ENCODE measurements around the gene DNER. TPM values are rescaled to one million over a fixed set of nuclear protein-coding genes. Genes with fewer than 3 reads are reported as not detected.

DNER gene
- polyA plus RNA-seq, 1 of the 3 experiments (the other 2 are of a cell fraction) = 1.4 TPM

DNA sequence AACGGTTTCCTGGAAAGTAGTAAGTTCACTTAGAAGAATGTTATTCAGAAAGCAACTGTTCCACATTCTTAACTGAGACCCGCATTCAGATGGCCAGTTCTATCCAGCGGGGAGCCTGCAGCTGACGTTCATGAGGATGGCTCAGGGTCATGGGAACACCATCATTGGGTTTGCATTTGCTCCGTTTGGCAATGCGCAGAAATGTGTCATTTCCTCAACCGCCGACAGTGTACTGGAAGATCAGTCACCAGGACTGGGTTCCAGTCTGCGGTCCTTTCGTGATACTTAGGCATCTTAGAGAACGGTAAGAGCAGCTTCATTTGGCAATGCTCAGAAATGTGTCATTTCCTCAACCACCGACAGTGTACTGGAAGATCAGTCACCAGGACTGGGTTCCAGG lies 104.0 kb downstream of the DNER start:
- no peaks in the 10 kb centered on the region for H3K9me3 ChIP-seq
- H3K4me3 ChIP-seq (ENCODE audit: low read depth in 2 of 2, low read length in 1 of 2) = no peak overlapping the region
- H4K20me1 ChIP-seq (ENCODE audit: insufficient read depth) = no peaks in the 10 kb centered on the region
- no peaks in the 10 kb centered on the region for H3K9me2 ChIP-seq
- TF ChIP-seq, protein P1, sequence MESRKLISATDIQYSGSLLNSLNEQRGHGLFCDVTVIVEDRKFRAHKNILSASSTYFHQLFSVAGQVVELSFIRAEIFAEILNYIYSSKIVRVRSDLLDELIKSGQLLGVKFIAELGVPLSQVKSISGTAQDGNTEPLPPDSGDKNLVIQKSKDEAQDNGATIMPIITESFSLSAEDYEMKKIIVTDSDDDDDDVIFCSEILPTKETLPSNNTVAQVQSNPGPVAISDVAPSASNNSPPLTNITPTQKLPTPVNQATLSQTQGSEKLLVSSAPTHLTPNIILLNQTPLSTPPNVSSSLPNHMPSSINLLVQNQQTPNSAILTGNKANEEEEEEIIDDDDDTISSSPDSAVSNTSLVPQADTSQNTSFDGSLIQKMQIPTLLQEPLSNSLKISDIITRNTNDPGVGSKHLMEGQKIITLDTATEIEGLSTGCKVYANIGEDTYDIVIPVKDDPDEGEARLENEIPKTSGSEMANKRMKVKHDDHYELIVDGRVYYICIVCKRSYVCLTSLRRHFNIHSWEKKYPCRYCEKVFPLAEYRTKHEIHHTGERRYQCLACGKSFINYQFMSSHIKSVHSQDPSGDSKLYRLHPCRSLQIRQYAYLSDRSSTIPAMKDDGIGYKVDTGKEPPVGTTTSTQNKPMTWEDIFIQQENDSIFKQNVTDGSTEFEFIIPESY (IDR thresholded peaks at IDR 0.05; ENCODE audit: borderline replicate concordance, low read depth) = no peak
- TF ChIP-seq FOXM1 (IDR thresholded peaks at IDR 0.05; ENCODE audit: low read depth) = no peak
- TF ChIP-seq FOXJ3 (CRISPR knock-in tag; IDR thresholded peaks at IDR 0.05) = no peak
- TF ChIP-seq GABPA (IDR thresholded peaks at IDR 0.05; ENCODE audit: low read depth) = no peak
- TF ChIP-seq MEF2A (IDR thresholded peaks at IDR 0.05; ENCODE audit: borderline replicate concordance, low read depth) = no peak
- TF ChIP-seq SIN3A (IDR thresholded peaks at IDR 0.05; ENCODE audit: borderline replicate concordance, low read depth, low read length) = no peak
- TF ChIP-seq CTCF (IDR thresholded peaks at IDR 0.05) = no peak
- TF ChIP-seq NFIC (IDR thresholded peaks at IDR 0.05; ENCODE audit: borderline replicate concordance) = no peak
- no peak overlapping the region for H2AFZ ChIP-seq (ENCODE audit: low read depth)
- no peak overlapping the region for H3K27ac ChIP-seq (ENCODE audit: low read depth in 2 of 2, low read length in 1 of 2)
- H3K9ac ChIP-seq = no peak overlapping the region
- no peaks in the 10 kb centered on the region for H3K79me2 ChIP-seq (ENCODE audit: insufficient read depth)
- H3K36me3 ChIP-seq (replicated peaks in 1 of 2; ENCODE audit: control insufficient read depth in 1 of 2, insufficient read depth in 2 of 2, low read length in 1 of 2) = no peaks in the 10 kb centered on the region
- ChIA-PET CTCF (interaction anchor here (1.1 to 1.6 kb wide), 2 partner anchors 12 to 31 kb away, joined by 3 read pairs; no protein-coding TSS in a partner anchor), POLR2A (no interaction called here)
- peaks cover 0 to 5% of the 10 kb centered on the region in 2 experiments; a peak in 2 of 4 replicates for H3K4me1 ChIP-seq (ENCODE audit: control insufficient read depth in 1 of 2, insufficient read depth in 2 of 2, low read depth in 1 of 2, low read length in 1 of 2)
- H3K4me2 ChIP-seq = no peak overlapping the region
- no peak for DNase-seq
- WGBS (ENCODE audit: low lambda C conversion rate) = 82% methylated on average over 11 of the region's 12 CpGs
- H3F3A ChIP-seq (replicated peaks; ENCODE audit: insufficient read depth) = no peaks in the 10 kb centered on the region
- no peaks in the 10 kb centered on the region for H3K27me3 ChIP-seq (ENCODE audit: insufficient read depth)

DNA sequence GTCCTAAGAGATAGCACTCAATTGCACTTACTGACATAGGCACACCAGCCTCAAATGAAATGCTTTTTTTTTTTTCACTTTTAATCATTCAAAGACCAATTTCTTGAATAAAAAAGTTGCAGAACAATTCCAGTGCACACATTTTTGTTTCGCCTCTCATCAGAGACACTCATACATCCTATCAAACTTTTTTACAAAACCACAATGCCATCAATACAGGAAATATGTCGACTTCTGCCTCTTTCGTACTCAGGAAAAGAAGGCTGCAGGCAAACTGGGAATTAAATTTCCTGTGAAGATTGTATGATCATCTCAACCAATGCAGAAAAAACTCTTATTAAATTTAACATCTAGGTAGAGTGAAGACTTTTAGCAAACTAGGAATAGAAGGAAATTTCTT lies 112.4 kb downstream of the DNER start:
- ChIA-PET POLR2A (no interaction called here), CTCF (no interaction called here)
- Histone ChIP-seq H3K9me2 (no peaks in the 10 kb centered on the region), H4K20me1 (ENCODE audit: insufficient read depth) (no peaks in the 10 kb centered on the region), H3F3A (replicated peaks; ENCODE audit: insufficient read depth) (no peaks in the 10 kb centered on the region), H3K9ac (no peak overlapping the region), H3K79me2 (ENCODE audit: insufficient read depth) (no peaks in the 10 kb centered on the region), H3K27me3 (ENCODE audit: insufficient read depth) (no peaks in the 10 kb centered on the region), H3K4me2 (no peak overlapping the region), H3K4me3 (ENCODE audit: low read depth in 2 of 2, low read length in 1 of 2) (no peak overlapping the region), H3K4me1 (ENCODE audit: control insufficient read depth in 1 of 2, insufficient read depth in 2 of 2, low read depth in 1 of 2, low read length in 1 of 2) (no peaks in the 10 kb centered on the region), H3K9me3 (no peaks in the 10 kb centered on the region), H2AFZ (ENCODE audit: low read depth) (no peak overlapping the region), H3K36me3 (replicated peaks in 1 of 2; ENCODE audit: control insufficient read depth in 1 of 2, insufficient read depth in 2 of 2, low read length in 1 of 2) (no peaks in the 10 kb centered on the region), H3K27ac (ENCODE audit: low read depth in 2 of 2, low read length in 1 of 2) (no peak overlapping the region)
- TF ChIP-seq MAX (IDR thresholded peaks at IDR 0.05; ENCODE audit: low read depth) (no peak), SIN3A (IDR thresholded peaks at IDR 0.05; ENCODE audit: borderline replicate concordance, low read depth, low read length) (no peak), RXRA (IDR thresholded peaks at IDR 0.05; ENCODE audit: borderline replicate concordance, low read depth) (no peak)
- TF ChIP-seq, protein P1 (IDR thresholded peaks at IDR 0.05; ENCODE audit: borderline replicate concordance, low read depth) = no peak
- 15% methylated on average over 3 of the region's 3 CpGs for WGBS (ENCODE audit: low lambda C conversion rate)
- no peak for DNase-seq
